ENCODE measurements around the gene RELA.
"Not testable (repeated sequence)": the region's sequence is repeated elsewhere in the genome, so short reads cannot be mapped to it uniquely, and the experiment has no call there.

RELA gene

DNA sequence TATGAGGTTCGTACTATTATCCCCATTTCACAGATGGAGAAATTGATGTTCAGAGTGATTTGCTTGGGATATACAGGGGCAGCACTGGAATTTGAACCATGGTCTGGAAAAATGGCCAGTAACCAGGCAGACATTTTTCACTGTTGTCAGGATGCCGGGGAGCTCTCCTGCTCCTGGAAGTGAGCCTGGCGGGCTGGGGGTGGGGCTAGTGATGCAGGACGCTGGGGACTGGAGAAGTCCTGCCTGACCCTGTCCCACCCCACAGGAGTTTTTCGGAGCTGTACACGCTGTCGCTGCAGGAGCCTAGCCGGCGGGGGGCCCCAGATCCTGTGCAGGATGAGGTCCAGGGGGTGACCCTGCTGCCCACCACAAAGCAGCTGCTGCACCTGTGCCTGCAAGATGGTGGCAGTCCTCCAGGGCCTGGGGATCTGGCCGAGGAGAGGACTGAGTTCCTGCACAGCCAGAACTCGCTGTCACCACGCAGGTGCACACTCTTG is 13.7 kb downstream of the RELA start:
- in situ Hi-C loops (cut with MboI; ENCODE audit: low sequenced_read_pairs): no loop called here
- Histone ChIP-seq H3K36me3 (replicated peaks) (peaks cover 5% of the 10 kb centered on the region), H3K27me3 (ENCODE audit: low read depth) (no peaks in the 10 kb centered on the region), H3K4me3 (no peak overlapping the region), H3K9me3 (no peaks in the 10 kb centered on the region), H3K4me1 (peaks cover 6% of the 10 kb centered on the region)
- DNase-seq (ENCODE audit: low spot score in 2 of 2): peak in 1 of 2 experiments; percentile 12

DNA sequence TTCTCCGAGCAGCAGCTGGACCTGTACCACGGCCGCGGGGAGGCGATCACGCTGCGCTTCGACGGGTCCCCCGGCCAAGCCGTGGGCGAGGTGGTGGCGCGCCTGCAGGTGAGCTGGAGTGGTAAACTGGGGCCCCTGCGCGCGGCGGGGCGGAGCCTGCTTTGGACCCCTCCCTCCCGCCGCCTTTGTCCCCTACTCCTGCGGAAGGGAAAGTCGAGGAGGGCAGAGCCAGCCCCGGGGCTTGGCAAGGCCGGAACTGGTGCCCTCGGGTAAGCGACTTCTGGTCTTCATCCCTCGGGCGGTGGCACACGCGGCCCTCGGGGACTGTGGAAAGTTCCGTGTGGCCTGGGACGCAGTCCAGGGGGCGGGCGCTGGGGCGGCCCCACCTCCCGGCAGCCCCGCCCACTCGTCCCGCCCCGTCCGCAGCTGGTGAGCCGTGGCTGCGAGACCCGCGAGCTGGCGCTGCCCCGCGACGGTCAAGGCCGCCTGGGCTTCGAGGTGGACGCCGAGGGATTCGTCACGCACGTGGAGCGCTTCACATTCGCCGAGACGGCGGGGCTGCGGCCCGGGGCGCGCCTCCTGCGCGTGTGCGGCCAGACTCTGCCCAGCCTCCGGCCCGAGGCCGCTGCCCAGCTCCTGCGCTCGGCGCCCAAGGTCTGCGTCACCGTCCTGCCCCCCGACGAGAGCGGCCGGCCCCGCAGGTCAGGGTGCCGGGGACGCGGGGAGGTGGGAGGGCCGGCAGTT is 15.6 kb downstream of the RELA start:
- H3K27me3 ChIP-seq (ENCODE audit: low read depth): no peaks in the 10 kb centered on the region
- no peaks in the 10 kb centered on the region for H3K9me3 ChIP-seq
- in situ Hi-C loops (cut with MboI; ENCODE audit: low sequenced_read_pairs): no loop called here
- no peaks in the 10 kb centered on the region for H3K36me3 ChIP-seq (replicated peaks)
- H3K4me3 ChIP-seq: no peak overlapping the region
- H3K4me1 ChIP-seq: no peaks in the 10 kb centered on the region; the same call in 1 of the 2 replicates
- DNase-seq (ENCODE audit: low spot score in 2 of 2): peak in 1 of 2 experiments; percentile 7

DNA sequence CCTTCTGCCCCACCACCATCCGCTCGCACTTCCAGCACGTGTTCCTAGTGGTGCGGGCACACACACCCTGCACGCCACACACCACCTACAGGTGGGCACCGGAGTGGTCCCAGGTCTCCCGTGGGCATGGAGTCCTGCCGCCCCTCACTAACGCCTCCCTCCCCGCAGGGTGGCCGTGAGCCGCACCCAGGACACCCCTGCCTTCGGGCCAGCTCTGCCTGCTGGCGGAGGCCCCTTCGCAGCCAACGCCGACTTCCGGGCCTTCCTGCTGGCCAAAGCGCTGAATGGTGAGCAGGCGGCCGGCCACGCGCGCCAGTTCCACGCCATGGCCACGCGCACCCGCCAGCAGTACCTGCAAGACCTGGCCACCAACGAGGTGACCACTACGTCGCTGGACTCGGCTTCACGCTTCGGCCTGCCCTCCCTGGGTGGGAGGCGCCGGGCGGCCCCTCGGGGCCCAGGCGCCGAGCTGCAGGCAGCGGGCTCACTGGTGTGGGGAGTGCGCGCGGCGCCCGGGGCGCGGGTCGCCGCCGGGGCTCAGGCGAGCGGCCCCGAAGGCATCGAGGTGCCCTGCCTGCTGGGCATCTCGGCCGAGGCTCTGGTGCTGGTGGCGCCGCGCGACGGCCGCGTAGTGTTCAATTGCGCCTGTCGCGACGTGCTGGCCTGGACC is 16.3 kb downstream of the RELA start:
- H3K36me3 ChIP-seq (replicated peaks): no peaks in the 10 kb centered on the region

DNA sequence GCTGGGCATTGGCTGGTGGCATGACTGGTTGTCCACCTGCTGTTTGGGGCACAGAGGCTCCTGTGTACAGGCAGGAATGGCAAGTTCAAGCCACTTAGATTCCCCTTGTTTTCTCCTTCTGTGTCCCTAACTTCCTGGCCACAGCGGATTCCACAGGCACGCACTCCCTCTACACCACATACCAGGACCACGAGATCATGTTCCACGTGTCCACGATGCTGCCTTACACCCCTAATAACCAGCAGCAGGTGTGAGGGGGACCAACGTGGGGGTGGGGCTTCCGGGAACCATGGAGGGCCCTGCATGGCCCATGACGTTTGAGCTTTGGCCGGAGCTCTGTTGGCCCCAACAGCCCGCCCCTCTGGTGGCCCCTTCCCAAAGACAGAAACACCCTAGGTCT is 17.0 kb downstream of the RELA start:
- Histone ChIP-seq H3K27me3 (ENCODE audit: low read depth) (no peaks in the 10 kb centered on the region), H3K4me3 (no peak overlapping the region), H3K36me3 (replicated peaks) (no peaks in the 10 kb centered on the region), H3K4me1 (no peaks in the 10 kb centered on the region), H3K9me3 (no peaks in the 10 kb centered on the region)
- in situ Hi-C loops (cut with MboI; ENCODE audit: low sequenced_read_pairs): no loop called here
- DNase-seq (ENCODE audit: low spot score in 2 of 2): no peak

More for the DNA sequence above, 16.3 kb downstream of the RELA start:
- Histone ChIP-seq H3K4me3 (no peak overlapping the region), H3K4me1 (no peaks in the 10 kb centered on the region), H3K27me3 (ENCODE audit: low read depth) (no peaks in the 10 kb centered on the region), H3K9me3 (no peaks in the 10 kb centered on the region)
- no peak for DNase-seq (ENCODE audit: low spot score in 2 of 2)
- in situ Hi-C loops (cut with MboI; ENCODE audit: low sequenced_read_pairs): no loop called here

DNA sequence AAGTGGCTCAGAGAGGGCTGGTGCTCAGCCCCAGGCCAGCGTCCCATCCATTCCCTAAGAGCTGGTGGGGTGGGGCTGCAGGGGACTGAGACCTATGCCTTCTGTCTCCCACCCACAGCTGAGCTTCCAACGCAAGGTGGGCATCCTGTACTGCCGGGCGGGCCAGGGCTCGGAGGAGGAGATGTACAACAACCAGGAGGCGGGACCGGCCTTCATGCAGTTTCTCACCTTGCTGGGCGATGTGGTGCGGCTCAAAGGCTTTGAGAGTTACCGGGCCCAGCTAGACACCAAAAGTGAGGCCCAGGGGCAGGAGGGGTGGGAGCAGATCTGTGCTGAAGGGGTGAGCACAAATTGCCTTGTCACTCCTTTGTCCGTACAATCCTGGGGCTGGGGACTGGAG is 17.9 kb downstream of the RELA start:
- Histone ChIP-seq H3K27me3 (ENCODE audit: low read depth) (no peaks in the 10 kb centered on the region), H3K4me1 (no peaks in the 10 kb centered on the region), H3K36me3 (replicated peaks) (no peaks in the 10 kb centered on the region), H3K9me3 (no peaks in the 10 kb centered on the region), H3K4me3 (no peak overlapping the region)
- in situ Hi-C loops (cut with MboI; ENCODE audit: low sequenced_read_pairs): no loop called here
- no peak for DNase-seq (ENCODE audit: low spot score in 2 of 2)

DNA sequence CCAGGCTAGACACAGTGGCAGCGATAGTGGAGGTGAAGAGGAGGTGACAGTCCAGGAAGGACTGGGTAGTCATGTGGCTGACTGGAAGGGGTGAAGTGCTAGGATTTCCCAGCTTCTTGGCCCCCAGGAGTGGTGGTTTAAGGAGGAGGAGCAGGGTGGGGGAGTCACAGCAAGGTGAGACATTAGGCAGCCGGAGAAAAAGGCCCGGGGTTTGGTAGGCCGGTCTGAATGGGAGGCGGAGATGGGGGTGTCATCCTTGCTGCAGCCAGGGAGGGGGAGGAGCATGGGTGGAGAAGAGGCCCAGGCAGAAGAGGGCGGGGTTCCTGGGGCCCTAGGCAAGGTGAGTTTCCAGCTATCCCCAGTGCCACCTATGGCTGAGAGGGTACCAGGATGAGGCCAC is 18.7 kb downstream of the RELA start:
- no peaks in the 10 kb centered on the region for H3K9me3 ChIP-seq
- H3K27me3 ChIP-seq (ENCODE audit: low read depth): no peaks in the 10 kb centered on the region
- no peaks in the 10 kb centered on the region for H3K4me1 ChIP-seq
- no peak for DNase-seq (ENCODE audit: low spot score in 2 of 2)
- in situ Hi-C loops (cut with MboI; ENCODE audit: low sequenced_read_pairs): no loop called here
- no peaks in the 10 kb centered on the region for H3K36me3 ChIP-seq (replicated peaks)
- H3K4me3 ChIP-seq: no peak overlapping the region

DNA sequence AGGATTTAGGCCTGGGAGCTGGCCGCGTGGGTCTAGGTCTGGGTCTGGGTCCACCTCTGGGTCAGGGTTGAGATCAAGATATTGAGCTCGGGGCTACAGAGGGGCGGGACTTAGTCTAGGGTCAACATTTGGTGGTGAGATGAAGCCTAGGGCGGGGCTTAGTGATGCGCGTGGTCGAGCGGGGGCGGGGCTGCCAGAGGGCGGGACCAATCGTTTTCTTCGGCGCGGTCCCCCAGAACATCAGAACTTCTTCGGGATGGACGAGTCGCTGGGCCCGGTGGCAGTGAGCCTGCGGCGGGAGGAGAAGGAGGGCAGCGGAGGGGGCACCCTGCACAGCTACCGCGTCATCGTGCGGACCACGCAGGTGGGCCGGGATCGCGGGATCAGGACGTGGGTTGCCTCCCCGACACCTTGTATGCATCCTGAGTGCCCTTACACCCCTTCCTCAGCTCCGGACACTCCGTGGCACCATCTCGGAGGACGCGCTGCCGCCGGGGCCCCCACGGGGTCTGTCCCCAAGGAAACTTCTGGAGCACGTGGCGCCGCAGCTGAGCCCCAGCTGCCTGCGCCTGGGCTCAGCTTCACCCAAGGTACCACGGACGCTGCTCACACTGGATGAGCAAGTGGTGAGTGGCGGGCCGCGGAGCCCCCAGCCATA is 20.6 kb downstream of the RELA start:
- Histone ChIP-seq H3K4me3 (no peak overlapping the region), H3K9me3 (no peaks in the 10 kb centered on the region), H3K27me3 (ENCODE audit: low read depth) (no peaks in the 10 kb centered on the region), H3K4me1 (peaks cover 6% of the 10 kb centered on the region), H3K36me3 (replicated peaks) (peaks cover 3% of the 10 kb centered on the region; the same call in 1 of the 2 replicates)
- in situ Hi-C loops (cut with MboI; ENCODE audit: low sequenced_read_pairs): no loop called here
- no peak for DNase-seq (ENCODE audit: low spot score in 2 of 2)

DNA sequence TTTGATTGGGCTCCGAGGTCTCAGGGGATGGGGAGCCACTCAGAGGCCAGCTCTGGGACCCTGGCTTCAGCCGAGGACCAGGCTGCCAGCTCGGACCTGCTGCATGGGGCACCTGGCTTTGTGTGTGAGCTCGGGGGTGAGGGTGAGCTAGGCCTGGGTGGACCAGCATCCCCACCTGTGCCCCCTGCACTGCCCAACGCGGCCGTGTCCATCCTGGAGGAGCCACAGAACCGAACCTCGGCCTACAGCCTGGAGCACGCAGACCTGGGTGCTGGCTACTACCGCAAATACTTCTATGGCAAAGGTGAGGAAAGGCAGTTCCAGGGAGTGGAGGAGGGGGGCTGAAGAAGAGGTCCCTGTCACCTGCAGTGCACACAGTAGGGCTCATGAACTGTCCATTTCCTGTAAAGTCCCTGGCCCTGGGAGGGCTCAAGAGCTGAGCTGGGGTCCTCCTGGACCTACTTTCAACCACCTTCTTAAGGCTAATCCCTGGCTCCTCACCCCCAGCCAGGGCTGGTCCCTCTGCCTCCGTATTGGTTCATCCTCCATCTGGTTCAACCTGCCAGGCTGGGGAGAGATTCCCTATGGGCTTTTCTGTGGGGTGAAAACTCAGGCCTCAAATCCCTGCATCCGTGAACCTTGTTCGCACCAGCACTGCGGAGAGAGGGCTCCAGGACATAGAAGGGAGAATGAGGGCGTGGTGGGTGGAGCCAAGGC is 21.3 kb downstream of the RELA start:
- Histone ChIP-seq H3K4me3 (no peak overlapping the region), H3K36me3 (replicated peaks) (peaks cover 9% of the 10 kb centered on the region)
- no peak for DNase-seq (ENCODE audit: low spot score in 2 of 2)

DNA sequence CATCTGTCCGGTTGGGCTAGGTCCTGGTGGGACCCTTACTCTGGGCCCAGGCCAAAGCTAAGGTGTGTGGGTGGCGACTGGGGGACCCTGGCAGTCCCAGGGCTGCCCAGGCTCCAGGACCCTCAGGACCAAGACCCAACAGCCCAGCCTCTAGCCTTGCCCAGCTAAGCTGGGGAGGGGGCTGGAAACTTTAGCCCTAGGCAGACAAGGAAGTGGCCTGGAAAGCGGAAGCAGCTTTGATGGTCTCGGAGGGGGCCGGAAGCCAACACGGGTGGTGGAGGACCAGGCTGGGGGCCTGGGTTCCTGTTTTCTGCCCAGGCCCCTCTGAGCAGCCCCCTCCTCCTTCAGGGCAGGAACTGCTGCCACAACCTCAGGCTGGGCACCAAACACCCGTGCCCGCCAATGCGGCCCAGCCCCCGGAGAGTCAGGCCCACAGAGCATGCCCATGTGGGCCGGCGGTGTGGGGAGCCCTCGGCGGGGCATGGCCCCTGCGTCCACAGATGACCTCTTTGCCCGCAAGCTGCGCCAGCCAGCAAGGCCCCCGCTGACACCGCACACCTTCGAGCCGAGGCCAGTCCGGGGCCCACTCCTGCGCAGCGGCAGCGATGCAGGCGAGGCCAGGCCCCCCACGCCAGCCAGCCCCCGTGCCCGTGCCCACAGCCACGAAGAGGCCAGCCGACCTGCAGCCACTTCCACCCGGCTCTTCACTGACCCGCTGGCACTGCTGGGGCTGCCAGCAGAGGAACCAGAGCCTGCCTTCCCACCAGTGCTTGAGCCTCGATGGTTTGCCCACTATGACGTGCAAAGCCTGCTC is 22.0 kb downstream of the RELA start:
- DNase-seq (ENCODE audit: low spot score in 2 of 2): no peak
- Histone ChIP-seq H3K4me1 (peaks cover 6% of the 10 kb centered on the region), H3K36me3 (replicated peaks) (peaks cover 17% of the 10 kb centered on the region)

More for the DNA sequence above, 21.3 kb downstream of the RELA start:
- in situ Hi-C loops (cut with MboI; ENCODE audit: low sequenced_read_pairs): no loop called here
- Histone ChIP-seq H3K4me1 (peaks cover 6% of the 10 kb centered on the region), H3K27me3 (ENCODE audit: low read depth) (no peaks in the 10 kb centered on the region), H3K9me3 (no peaks in the 10 kb centered on the region)

DNA sequence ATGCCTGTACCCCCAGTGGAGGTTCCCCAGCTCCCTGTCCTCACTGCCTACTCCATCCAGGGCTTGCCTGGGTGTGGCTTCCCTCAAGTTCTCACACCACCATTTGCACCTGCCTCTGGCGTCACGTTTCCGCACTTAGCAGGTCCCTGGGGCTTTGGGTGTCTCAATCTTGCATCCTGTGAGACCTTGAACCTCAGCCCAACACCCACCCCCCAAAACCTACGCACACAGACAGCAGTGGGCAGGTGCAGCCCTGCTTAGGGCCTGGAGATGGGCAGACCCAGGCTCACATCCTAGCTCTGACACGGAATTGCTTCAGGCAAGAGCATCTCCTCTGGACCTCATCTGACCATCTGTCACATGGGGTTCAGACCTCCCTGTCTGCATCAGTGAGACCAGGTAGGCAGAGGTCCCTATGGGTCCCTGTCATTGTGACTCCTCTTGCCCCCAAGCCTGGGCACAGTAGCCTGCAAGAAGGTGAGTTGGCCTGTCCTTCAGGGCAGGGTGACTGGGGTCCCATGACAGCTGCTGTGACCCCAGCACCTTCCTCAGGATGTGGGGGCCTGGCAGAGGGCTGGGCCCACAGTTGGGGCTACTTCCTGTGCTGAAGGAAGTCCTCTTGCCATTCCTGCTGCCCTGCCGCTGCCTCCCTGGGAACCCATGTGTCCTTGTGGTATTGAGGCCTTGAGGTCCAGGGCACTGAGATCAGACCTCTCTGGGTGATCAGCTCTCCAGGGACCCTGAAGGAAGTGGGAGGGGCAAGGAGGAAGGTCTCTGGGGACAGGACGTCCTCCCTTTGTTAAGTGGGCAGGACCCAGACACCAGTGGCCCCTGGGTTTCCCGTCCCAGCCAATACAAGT is 22.9 kb downstream of the RELA start:
- Histone ChIP-seq H3K4me3 (no peak overlapping the region), H3K27me3 (ENCODE audit: low read depth) (no peaks in the 10 kb centered on the region), H3K36me3 (replicated peaks) (peaks cover 25% of the 10 kb centered on the region), H3K4me1 (peaks cover 6% of the 10 kb centered on the region), H3K9me3 (no peaks in the 10 kb centered on the region)
- DNase-seq (ENCODE audit: low spot score in 2 of 2): no peak
- in situ Hi-C loops (cut with MboI; ENCODE audit: low sequenced_read_pairs): no loop called here

More for the DNA sequence above, 22.0 kb downstream of the RELA start:
- Histone ChIP-seq H3K27me3 (ENCODE audit: low read depth) (no peaks in the 10 kb centered on the region), H3K9me3 (no peaks in the 10 kb centered on the region), H3K4me3 (no peak overlapping the region)
- in situ Hi-C loops (cut with MboI; ENCODE audit: low sequenced_read_pairs): no loop called here

DNA sequence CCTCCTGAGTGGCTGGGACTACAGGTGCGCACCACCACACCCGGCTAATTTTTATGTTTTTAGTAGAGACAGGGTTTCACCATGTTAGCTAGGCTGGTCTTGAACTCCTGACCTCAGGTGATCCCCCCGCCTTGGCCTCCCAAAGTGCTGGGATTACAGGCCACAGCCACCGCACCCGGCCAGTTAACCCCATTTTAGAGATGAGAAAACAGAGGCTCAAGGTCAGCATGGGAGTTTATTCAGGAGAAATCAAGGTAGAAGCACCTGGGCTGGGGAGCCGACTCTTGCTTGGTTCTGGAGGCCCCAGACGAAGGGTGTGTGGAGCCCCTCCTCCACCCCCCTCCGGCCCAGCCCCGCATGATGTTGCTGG is 23.5 kb downstream of the RELA start:
- H3K27me3 ChIP-seq (ENCODE audit: low read depth); DNase-seq (ENCODE audit: low spot score in 2 of 2); in situ Hi-C loops (cut with MboI; ENCODE audit: low sequenced_read_pairs); H3K4me3 ChIP-seq; H3K9me3 ChIP-seq; H3K4me1 ChIP-seq: not testable (repeated sequence)
- peaks cover 32% of the 10 kb centered on the region for H3K36me3 ChIP-seq (replicated peaks)

DNA sequence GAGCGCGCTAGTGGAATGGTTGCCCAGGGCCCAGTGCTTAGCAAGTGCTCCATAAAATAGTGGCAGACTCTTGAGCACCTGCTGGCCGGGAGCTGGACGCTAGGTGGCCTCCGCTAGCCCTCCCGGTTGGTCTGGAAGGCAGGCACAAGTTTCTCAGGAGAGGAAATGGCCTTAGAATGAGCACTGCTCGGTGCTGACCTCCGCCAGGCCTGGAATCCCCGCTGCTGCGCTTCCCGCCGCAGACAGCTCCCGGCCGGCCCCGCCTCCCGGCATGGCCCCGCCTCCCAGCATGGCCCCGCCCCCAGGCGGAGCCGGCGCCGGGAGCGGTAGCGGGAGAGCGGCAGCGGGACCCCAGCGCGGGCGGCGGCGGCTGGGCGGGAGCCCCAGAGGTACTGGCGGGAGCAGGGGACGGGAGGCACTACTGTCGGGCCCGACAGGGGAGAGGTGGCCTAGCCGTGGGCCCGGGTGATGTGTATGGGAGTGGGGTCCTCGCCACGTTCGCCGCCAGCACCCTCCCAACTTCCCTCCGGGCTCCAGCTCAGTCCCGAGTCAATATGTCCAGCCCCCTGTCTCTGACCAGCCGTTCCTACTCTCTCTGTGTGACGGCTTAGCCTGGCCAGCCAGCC is 24.8 kb downstream of the RELA start, which contains the start of gene SIPA1:
Gene SIPA1, plus strand, starts transcription at position 308 of the 626 bp plus-strand sequence. CDS start 2,821 bp downstream, outside the sequence.
- in situ Hi-C loops (cut with MboI; ENCODE audit: low sequenced_read_pairs): no loop called here
- Histone ChIP-seq H3K4me3 (peak within 1 kb of the TSS; percentile 55), H3K9me3 (no peaks in the 10 kb centered on the region), H3K27me3 (ENCODE audit: low read depth) (no peaks in the 10 kb centered on the region), H3K36me3 (replicated peaks) (peaks cover 37% of the 10 kb centered on the region), H3K4me1 (peaks cover 6% of the 10 kb centered on the region)
- DNase-seq (ENCODE audit: low spot score in 2 of 2): peak; percentile 69 to 84
